22Rv1 (cell line): ENCODE data around the gene NODAL.

Experiments
- ZFX ChIP-seq: fragments of 450-650 bp; IDR thresholded peaks from 2 replicates; pipeline ENCODE4 v1.6.1; 2017; ENCODE audit warnings: antibody characterized with exemption, borderline replicate concordance
- TF ChIP-seq, protein P1 (sequence below): fragments of 450-650 bp; IDR thresholded peaks from 2 replicates; pipeline ENCODE4 v1.5.1; 2017; ENCODE audit warnings: mild to moderate bottlenecking

DNA sequence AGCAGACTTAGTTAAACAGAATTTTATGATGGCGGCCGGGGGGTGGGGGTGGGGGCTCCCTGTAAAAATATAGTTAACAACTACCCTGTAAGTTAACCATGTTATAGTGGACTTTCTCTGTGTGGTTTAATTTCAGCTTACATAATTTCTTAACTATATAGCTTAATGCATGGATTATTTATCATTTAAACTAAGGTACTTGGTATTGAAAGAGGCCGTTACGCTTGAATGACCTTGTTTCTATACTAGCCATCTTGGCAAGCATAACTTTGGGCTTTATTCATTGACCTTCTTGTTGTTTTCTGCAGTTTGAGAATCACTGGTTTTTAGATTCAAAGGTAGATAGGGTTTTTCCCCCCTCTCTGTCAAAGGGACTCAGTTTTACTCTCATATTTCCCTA is 29.1 kb downstream of the NODAL start:
- TF ChIP-seq, protein P1, sequence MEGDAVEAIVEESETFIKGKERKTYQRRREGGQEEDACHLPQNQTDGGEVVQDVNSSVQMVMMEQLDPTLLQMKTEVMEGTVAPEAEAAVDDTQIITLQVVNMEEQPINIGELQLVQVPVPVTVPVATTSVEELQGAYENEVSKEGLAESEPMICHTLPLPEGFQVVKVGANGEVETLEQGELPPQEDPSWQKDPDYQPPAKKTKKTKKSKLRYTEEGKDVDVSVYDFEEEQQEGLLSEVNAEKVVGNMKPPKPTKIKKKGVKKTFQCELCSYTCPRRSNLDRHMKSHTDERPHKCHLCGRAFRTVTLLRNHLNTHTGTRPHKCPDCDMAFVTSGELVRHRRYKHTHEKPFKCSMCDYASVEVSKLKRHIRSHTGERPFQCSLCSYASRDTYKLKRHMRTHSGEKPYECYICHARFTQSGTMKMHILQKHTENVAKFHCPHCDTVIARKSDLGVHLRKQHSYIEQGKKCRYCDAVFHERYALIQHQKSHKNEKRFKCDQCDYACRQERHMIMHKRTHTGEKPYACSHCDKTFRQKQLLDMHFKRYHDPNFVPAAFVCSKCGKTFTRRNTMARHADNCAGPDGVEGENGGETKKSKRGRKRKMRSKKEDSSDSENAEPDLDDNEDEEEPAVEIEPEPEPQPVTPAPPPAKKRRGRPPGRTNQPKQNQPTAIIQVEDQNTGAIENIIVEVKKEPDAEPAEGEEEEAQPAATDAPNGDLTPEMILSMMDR, result no peak
- TF ChIP-seq ZFX, result no peak
